ENCODE results near the gene PDPN.

Gene PDPN

DNA sequence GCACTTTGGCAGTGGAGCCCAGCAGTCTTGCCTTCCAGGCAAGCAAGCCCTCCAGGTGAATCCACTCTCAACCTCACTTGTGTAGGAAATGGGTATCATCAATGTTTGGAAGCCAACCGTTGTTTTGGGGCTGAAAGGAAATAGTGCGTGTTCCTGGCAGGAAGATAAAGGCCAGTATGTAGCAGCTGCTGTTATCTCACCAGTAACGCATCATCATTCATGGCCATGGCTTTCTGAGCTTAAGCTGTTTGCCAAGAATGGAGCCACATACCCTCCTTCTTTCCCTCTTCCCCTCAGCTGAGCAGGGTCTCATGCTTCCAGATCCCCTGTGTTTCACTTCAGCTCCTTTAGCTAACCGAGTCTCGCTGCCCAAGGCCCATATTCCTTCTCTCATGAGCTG is 2.2 kb upstream of the PDPN start:
- no peak for ATAC-seq

DNA sequence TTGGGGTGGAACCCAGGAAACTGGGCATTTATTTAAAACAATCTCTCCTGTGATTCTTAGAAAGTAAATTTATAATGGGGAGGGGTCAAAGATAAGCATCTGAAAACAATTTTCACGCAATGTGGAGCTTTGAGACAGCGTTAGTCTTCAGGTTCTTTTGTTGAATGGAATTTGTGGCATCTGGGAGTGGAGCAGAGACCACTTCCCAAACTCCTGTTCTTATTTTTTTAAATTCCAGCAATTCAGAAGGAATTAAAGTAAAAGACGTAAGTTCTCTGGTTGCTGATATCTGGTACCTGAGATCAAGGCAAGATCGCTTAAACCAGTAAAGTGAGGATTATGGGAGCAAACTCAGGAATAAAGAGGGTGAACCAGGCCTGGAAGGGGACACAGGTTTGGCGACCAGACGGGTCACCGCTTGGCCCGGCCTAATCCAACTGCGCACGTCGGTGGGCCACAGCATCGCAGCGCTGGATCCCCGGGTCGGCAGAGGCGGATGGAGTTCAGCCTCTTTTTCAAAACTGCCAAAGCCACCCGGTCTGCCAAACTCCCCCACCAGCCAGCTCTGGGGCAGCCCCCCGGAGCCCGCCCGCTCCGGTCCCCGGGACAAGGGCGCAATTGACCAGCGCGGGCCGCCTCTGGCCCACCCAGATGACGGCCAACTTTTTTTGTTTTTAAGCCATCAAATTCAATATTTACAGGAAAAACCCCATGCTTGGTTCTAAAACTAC is 754 bp upstream of the PDPN start:
- no peak for ATAC-seq

DNA sequence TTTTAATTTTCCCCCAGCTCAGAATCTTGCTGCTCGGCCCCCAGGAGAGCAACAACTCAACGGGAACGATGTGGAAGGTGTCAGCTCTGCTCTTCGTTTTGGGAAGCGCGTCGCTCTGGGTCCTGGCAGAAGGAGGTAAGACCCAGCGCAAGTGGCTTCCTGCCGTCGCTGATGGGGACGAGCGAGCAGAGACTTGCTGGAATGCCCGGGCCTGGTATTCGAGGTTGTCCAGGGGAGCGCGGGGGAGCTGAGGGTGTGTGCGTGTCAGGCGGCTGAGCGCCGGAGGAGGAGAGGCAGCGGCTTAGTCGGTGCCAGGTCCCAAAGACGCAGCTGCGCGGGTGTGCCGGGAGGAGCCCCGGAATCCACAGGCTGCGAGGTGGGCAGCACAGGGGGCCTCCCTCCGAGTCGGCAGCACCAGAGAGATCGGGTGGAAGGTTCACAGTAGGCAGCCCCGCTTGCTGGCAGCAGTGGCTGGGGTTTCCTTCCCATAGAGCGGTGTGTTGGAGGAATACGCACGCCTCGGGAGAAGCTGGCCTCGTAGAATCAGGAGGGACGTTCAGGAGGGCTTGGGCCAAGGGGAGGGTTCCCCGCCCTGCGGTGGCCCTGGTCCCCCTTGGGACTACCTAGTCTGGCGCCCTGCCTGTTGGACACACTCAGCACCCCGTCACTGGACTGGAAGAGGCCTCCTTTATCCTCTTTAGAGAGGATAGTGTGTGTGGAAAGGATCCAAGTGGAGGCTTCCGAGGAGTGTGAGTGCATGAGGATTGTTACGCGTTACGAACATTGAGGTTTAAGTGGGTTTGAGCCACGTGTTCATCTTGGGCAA is 547 bp downstream of the PDPN start:
- ATAC-seq: no peak

DNA sequence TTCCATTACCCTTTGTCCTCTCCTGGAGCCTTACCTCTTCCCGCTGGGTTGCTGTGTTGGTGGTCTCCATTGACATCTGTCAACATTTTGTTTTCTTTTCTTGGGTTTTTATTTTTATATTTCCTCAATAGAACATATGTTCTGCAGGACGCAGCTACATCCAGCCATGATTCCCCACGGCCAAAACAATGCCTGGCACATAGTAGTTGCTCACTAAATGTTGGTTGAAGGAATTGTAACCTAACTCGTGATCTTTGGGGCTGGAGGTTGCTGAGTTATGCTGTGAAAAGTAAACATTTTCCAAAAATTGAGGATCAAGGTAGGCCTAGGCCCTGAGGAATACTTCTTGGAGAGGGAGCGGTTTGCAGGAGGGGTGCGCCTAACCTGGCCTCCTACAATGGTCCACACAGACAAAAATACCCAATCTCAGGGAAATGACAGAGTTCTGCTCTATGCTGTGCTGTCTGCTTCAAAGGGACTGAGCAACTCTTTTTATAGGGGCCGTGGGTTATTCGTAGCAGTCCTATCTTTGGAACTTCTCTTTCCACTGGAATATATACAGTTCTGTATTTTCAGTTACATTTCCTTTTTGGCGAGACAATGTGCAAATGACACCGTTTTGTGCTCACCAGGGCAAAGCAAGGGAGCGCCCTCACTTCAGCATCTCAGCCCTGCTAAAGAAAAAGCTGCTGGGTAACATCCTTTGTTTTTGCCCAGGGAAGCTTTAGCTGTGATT is 1.4 kb downstream of the PDPN start:
- no peak for ATAC-seq

DNA sequence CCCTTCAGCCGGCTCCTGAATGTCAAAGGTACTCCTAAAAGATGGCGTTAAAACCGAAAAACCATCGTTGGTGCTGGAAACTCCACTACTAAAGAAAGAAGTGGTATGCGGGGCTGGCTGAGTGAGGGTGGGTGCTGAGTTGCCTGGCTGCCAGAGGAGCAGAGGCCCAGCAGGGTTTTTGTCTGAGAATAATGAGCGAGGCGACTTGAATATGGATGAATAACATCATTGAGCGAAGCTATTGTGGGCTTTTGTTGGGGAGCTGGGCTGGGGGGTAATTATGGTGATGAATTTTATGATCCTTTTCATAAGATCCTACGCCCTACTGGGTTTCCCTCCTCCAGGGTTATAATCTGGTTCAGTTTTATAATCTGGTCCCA is 2.0 kb downstream of the PDPN start:
- no peak for ATAC-seq

DNA sequence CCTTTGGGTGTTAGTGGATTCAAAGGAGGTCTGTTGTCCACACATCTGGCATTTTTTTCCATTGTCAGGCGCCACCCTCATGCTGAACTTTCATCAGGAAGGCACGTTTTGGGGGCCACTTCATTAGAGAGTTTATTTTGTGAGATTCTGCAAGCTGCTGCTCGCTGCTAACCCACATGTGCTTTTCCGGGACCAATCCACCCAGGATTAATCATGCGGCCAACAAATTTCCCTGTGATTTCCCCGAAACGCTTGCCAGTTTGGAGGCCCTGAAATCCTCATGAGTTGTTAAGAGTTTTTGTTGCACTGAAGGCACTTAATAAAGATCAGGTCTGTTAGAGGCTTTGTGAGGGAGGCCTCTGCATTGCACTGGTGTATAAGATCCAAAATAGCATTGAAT is 2.4 kb downstream of the PDPN start:
- no peak for ATAC-seq

DNA sequence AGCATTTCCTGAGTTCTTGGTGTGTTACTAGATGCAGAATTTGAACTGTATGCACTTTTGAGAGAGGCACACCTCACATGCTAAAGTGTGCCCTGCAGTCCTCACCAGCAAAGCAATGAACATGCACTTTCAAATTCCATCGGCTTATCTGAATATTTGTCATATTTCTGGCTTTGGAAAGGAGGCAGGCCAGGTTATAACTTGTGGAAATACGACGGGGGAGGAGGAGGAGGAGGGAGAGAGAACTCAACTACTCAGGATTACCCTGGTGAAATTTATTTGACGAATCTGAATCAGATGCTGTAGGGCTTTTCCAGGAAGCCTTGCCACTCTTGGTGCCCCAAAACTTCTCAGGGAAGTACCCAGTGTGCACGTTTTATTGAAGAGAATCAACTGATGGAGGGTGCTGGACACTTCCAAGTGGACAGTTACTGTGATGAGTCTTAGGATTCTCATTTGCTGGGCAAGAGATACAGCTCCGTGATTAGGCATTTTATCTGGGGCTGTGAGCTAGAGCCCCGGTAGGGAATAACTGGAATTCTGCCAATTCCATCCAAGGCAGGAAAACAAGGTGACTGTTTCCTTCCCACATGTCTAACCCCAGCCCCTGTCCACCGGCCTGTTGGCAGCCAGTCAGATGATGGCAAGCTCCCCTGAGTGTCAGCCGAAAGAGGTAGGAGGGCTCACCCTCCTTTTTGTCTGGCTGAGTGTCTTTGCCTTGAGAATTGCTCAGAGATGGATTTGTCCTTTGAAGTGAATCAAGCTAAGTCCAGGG is 3.8 kb downstream of the PDPN start:
- no peak for ATAC-seq

DNA sequence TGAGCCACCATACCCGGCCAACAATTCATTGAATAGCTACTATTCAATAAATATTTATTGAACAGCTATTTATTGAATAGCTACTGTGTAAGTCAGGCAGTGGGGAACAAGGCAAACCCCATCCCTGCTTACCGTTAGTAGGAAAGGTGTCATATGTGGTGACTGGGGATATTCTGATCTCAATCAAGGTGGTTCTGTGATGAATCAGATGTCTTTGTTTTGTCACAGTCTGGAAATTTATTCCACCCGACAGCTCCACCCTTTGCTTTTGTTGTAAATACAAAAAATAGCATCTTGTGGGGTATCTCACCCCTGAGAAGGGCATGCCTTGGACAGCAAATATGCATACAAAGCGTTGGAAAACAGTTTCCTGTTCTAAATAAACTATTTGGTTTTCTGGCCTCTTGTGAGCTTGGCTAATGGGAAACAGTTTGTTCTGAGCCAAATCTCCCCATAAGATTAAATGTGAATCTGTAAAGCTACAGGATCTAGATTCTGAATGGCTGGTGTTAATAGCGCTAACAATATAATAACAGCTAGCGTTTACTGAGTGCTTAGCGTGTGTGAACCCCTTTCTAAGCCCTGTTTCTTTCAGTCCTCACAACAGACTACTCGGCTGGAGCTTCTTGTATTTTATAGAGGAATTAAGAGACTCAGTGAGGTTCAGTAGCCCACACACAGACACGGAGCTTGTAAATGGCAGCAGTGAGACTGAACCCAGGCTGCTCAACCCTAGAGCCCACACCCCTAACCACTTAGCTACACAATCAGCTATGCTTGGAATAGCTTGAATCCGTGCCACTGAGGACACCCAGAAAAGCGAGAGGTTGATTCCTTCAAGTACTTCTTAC is 5.5 kb downstream of the PDPN start:
- ATAC-seq: no peak

DNA sequence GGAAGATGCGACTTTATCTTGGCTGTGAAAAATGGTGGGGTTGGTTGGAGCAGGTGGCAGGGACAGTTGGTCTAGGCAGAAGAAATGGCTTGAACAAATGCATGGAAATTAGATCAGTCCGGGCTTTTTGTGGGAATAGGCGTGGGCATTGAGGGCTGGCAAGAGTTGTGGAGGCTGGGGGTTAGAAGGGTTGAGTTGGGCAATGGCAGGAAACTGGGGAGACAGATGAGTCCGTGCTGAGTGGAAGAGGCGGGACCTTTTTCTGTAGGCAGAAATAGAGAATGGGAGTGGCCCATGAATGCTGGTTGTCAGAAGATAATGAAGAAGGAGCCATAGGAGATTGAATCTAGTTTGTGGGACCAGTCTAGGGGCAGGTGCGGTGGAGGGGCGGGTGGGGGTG is 6.9 kb downstream of the PDPN start:
- ATAC-seq: no peak

DNA sequence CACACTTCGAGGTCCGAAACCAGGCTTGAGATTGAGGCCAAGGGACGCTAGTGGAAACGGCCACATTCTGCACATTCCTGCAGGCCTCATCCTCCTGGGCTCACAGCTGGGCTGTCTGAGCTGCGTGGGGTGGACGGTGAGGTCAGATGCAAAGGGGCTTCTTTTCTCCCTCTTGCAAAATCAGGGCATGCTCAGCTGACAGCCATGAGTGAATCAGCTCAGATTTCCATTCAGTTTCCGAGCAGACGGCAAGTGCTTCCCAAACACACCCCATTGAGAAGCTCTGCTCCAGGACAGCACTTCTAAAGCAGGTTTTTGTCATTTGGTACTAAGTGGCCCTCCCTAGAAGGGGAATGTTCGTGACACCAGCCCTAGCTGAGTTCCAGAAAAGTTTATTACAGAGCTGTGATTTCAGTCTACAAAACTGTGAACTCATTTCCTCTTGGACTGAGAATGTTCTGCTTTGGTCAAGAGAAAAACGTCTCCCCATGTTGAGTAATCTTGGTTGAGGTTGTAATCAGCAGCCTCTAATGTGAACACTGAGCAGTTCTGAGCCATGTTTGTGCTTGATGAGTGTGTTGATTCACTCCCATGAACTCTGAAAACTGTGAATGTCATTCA is 10.0 kb downstream of the PDPN start:
- ATAC-seq: no peak

DNA sequence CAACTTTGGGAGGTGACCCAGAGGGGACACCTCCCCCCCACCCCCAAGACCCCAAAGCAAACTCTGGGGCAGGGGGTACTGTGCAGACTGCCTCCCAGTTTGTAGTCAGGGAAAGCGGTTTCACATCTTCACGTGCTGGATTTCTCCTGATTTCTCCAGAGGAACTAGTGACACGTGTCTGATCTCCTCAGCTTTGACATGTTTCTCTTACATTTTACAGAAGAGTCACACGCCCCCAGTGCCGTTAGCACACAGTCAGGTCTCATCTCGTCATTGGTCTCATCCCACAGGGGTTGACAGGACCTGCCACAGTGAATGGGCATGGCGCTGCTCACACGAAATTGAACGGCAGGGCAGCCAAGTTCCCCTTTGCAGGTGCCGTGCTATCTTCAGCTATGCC is 11.8 kb downstream of the PDPN start:
- no peak for ATAC-seq

DNA sequence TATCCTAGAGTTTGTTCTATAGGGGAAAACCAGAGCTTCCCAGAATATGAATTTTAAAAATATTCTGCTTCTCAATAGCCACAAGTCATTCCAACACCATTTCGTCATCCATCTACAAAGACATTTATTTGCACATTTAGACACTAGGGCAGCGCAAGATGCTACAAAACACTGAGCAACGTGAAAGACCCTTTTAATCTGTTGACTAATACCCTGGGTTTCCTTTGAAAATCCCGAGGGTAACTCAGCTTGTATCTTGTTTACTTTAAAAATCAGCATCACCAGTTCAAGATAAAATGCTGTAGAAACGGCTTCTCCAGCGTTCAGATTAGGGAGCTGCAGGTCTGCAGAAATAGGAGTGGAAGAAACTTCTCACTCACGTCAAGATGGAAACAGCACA is 13.5 kb downstream of the PDPN start:
- ATAC-seq: no peak

DNA sequence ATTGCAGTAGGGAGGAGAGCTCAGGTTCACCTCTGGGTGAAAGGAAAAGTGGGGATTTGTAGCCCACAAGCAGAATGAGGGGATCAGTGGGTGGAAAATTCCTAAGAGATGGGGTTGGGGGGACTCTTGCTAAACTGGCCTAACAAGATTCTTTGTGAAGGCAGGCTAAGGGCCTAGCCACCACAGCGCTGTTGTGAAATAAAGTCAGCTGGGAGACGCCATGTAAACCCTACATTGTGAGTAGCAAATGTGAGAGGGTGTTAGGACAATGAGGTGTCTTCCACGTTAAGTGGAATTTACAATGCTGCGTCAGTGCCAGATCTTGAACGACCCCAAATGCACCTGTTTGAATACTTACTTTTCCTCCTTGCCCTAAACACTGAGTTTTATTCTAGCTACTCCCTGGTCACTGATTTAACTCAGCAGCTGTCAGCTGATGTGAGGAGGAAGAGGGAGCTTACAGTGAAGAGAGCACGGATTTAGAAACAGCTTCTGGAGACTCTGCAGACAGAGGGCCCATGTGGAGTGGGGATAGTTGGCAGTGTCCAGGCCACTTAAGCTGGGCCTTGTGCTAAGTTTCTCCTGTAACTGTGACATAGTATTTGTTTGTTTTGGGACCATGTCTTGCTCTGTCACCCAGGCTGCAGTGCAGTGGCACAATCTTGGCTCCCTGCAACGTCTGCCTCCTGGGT is 17.3 kb downstream of the PDPN start:
- ATAC-seq: no peak

DNA sequence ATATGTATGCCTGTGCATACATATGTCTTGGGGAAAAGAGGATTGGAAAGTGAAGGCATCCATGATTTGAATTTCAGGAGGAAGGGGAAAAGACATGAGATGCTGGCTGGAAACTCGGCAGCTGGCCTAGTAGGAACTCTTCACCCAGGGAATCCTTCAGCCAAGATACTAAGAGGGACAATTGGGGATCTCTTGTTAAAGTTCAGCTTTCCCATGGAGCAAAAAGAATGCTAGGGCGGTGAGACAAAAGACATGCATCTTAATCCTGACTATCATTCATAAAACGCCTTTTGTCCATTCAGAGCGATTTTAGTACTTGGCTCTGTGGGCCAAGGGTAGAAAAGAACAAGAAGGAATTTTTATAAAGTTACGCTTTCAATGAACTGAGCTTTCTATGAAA is 20.5 kb downstream of the PDPN start:
- no peak for ATAC-seq

DNA sequence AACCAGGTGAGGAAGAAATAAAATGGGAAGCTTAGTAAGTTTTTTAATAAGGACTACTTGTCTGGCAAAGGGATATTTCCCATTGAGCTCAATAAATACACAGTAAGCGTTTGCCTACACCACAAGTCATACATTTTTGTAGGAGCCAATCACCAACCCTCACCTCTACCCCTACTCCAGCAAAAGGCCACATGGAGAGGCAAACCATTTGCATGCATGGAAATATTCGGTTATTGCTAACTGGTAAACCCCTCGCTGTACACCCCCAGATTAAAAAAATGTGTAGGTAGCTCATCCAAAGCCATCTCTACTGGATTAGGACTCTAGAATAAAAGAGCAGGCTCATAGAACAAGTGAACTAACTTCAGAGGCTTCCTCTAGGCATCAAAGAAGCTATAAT is 21.1 kb downstream of the PDPN start:
- ATAC-seq: no peak

DNA sequence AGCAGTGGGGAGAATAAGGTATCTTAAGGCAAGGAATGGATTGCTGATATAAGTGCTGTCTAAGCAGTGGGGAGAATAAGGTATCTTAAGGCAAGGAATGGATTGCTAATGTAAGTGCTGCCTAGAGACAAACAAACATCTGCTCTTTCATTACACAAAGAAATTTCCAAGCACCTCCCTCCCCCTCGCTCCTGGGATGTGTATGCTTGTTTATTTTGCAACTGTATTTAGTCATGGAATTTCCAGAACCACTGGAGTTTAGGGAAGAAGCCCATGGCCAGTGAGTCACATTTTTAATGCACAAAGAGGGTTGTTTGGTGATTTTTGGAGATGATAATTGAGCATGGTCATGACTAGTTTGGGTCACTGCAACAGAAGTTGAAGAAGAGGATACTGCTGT is 21.5 kb downstream of the PDPN start:
- no peak for ATAC-seq

DNA sequence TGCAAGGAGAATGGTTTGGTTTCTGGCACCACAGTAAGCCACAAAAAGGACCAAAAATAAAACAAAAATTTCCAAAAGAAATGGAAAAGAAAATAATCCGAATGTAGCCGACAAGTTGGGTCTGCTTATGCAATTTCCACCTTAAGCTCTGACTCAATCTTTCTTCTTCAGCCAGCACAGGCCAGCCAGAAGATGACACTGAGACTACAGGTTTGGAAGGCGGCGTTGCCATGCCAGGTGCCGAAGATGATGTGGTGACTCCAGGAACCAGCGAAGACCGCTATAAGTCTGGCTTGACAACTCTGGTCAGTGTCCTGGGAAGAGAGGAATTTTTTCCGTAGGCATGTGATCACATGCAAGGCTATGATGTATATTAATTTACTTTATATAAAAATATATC is 23.4 kb downstream of the PDPN start:
- no peak for ATAC-seq

DNA sequence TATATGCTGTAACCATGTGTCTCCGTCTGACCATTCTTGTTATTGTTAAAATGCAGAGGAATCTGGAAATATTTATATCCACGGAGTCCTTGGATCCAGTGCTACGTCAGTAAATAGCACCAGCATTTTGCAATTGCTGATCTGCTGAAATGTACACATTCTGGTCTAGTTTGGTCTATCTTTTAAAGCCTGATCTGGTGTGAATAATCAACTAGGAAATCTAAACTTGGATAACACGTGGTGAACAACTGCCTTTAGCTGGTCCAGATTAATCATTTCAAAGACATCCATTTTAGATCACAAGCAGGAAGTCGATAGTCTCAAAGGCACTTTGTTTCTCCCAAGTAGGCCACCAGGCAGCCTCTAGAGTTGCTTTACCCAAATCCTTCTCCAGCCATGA is 32.6 kb downstream of the PDPN start:
- no peak for ATAC-seq

DNA sequence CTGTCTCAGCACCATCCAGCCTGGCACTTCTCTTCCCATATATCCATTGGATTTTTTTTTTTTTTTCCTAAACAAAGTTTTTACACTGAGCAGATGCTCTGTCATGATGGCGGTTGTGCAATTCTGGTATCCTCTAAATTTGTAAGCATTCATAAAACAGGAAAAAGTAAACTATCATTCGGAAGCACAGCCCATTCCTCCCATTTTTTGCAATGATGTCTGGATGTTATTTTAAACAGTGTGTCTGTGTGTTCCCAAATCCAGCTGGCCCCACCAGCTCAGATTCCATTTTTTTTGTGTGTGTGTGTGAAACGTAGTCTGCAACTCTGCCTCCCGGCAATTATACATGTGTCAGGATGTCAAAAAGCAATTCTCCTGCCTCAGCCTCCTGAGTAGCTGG is 33.5 kb downstream of the PDPN start:
- no peak for ATAC-seq

DNA sequence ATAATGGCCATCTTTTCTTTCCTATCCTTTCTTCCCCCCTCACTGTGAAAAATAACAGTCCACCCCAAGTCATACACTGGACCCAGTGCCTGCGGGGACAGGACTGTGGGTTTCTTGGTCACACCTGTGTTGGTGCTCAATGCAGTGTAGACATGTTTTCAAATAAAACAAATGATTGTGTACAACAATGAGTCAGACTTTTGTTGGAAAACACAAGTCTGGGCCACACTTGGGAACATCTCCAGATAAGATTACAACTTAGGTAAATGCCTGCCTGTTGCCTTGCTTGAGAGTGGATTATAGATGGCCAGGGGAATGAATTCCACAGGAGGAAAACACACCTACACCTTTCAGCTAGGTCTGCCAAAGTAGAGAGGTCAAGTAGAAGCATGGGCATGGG is 34.1 kb downstream of the PDPN start:
- no peak for ATAC-seq

DNA sequence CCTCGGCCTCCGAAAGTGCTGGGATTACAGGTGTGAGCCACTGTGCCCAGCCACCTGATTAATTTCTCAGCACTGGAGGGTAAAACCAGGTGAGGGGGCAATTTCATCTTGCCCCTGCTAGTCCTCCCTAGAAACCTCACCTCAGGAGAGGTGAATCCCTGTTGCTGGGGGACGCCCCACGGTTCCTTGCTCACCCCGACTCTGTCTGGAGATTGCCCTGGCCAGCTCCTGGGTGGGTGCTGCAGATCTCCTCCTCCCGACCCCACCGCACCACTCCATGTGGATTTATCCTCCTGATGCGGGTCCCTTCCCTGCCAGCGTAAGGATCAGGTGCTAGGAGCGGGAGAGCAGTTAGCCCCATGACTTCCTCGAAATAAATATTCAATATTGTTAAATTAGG is 34.9 kb downstream of the PDPN start:
- ATAC-seq: no peak
